ENCODE measurements around the gene UGT1A3. TPM values are rescaled to one million over a fixed set of nuclear protein-coding genes. Genes with fewer than 3 reads are reported as not detected.

The UGT1A3 gene
- total and polyA plus RNA-seq, 2 experiments from 2014 or later, result not detected

GRCh38 chr2:233707940-233708644, 20.8 kb upstream of the UGT1A3 start:
- Histone ChIP-seq H3K36me3 (replicated peaks; ENCODE audit: insufficient read depth, low read depth) (no peaks in the 10 kb centered on the region), H3K79me2 (no peaks in the 10 kb centered on the region), H3K4me1 (ENCODE audit: insufficient read depth) (no peaks in the 10 kb centered on the region), H3K4me2 (no peak overlapping the region), H3K27ac (no peak overlapping the region), H2AFZ (no peak overlapping the region), H3K9me3 (ENCODE audit: low read depth) (no peaks in the 10 kb centered on the region), H3K9me2 (replicated peaks; ENCODE audit: insufficient read depth) (no peaks in the 10 kb centered on the region), H3K4me3 (no peak overlapping the region), H3K27me3 (no peaks in the 10 kb centered on the region), H4K20me1 (ENCODE audit: insufficient read depth, poor library complexity, severe bottlenecking) (no peaks in the 10 kb centered on the region)
- DNase-seq (ENCODE audit: low spot score), result no peak
- WGBS (ENCODE audit: low lambda C conversion rate, missing lambda C conversion rate), result 79% methylated on average over 10 of the region's 10 CpGs
- TF ChIP-seq, protein P1, sequence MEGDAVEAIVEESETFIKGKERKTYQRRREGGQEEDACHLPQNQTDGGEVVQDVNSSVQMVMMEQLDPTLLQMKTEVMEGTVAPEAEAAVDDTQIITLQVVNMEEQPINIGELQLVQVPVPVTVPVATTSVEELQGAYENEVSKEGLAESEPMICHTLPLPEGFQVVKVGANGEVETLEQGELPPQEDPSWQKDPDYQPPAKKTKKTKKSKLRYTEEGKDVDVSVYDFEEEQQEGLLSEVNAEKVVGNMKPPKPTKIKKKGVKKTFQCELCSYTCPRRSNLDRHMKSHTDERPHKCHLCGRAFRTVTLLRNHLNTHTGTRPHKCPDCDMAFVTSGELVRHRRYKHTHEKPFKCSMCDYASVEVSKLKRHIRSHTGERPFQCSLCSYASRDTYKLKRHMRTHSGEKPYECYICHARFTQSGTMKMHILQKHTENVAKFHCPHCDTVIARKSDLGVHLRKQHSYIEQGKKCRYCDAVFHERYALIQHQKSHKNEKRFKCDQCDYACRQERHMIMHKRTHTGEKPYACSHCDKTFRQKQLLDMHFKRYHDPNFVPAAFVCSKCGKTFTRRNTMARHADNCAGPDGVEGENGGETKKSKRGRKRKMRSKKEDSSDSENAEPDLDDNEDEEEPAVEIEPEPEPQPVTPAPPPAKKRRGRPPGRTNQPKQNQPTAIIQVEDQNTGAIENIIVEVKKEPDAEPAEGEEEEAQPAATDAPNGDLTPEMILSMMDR (IDR thresholded peaks at IDR 0.05; ENCODE audit: poor library complexity), result no peak
- no peak for TF ChIP-seq EZH2phosphoT487 (IDR thresholded peaks at IDR 0.05; ENCODE audit: low read depth, severe bottlenecking, unreplicated experiment)
- TF ChIP-seq EZH2 (IDR thresholded peaks at IDR 0.05; ENCODE audit: borderline replicate concordance), result no peak

DNA sequence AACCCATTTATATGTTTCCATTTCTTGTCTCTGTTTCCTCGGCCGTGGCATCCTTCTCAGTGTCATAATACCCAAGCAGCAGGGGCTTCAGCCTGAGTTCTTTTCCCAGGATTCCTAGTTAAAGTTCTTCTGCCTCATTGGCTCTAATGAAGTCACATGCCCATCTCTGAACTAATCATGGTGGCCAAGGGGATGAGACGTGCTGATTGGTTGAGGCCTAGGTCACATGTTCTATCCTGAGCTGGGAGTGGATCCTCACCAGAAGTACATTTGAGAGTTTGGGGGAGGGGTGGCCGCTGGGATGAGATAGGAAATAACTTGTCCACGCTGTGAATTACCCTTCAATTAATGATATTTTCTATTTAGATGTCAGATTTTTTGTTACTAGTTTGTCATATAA, 19.9 kb upstream of the UGT1A3 start:
- H3K4me3 ChIP-seq, result no peak overlapping the region
- no peaks in the 10 kb centered on the region for H3K27me3 ChIP-seq
- no peaks in the 10 kb centered on the region for H3K79me2 ChIP-seq
- no peaks in the 10 kb centered on the region for H3K36me3 ChIP-seq (replicated peaks; ENCODE audit: insufficient read depth, low read depth)
- WGBS (ENCODE audit: low lambda C conversion rate, missing lambda C conversion rate), result 96% methylated on average over 5 of the region's 5 CpGs
- no peaks in the 10 kb centered on the region for H3K4me1 ChIP-seq (ENCODE audit: insufficient read depth)
- H3K9me2 ChIP-seq (replicated peaks; ENCODE audit: insufficient read depth), result no peaks in the 10 kb centered on the region
- H3K4me2 ChIP-seq, result no peak overlapping the region
- no peak for DNase-seq (ENCODE audit: low spot score)
- H2AFZ ChIP-seq, result no peak overlapping the region
- no peaks in the 10 kb centered on the region for H3K9me3 ChIP-seq (ENCODE audit: low read depth)
- TF ChIP-seq, protein P1 (IDR thresholded peaks at IDR 0.05; ENCODE audit: poor library complexity), result no peak
- no peak for TF ChIP-seq EZH2 (IDR thresholded peaks at IDR 0.05; ENCODE audit: borderline replicate concordance)
- no peak for TF ChIP-seq EZH2phosphoT487 (IDR thresholded peaks at IDR 0.05; ENCODE audit: low read depth, severe bottlenecking, unreplicated experiment)
- no peaks in the 10 kb centered on the region for H4K20me1 ChIP-seq (ENCODE audit: insufficient read depth, poor library complexity, severe bottlenecking)
- no peak overlapping the region for H3K27ac ChIP-seq

DNA sequence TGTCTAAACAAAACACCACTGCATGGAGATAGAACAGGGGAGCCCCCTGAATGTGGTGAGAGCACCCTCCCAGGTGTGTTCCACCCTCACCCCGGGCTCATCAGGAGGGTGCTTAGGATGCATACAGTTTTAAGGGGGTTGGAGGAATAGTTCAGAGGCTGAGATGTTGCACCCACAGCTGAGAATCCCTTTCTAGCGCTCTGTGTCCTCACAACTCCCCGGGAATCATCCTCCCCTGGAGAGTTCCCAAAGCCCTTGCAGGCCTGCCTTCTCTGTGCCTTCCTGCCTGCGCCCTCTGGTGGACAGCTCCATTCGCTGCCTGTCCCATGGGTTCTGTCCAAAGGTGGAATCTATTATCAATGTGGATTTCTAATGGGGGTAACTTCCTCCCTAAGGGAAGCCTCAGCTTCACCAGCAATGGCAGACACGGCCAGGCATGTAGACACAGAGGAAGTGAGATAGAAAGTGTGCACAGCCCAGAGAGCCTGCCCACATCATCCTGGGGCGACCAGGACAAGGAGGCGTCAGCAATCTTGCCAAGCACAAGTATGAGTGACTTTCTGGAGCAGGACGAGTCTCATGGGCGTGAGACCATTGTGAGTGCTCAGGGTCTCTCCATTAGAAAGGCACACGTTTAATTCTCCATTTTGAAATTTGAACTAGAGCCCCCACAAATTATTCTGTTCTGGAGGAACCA, 17.4 kb upstream of the UGT1A3 start:
- Histone ChIP-seq H3K27me3 (no peaks in the 10 kb centered on the region), H3K4me1 (ENCODE audit: insufficient read depth) (no peaks in the 10 kb centered on the region), H3K9me2 (replicated peaks; ENCODE audit: insufficient read depth) (no peaks in the 10 kb centered on the region), H2AFZ (no peak overlapping the region), H3K27ac (no peak overlapping the region), H3K9me3 (ENCODE audit: low read depth) (no peaks in the 10 kb centered on the region), H3K4me3 (no peak overlapping the region), H4K20me1 (ENCODE audit: insufficient read depth, poor library complexity, severe bottlenecking) (no peaks in the 10 kb centered on the region), H3K79me2 (no peaks in the 10 kb centered on the region), H3K4me2 (no peak overlapping the region), H3K36me3 (replicated peaks; ENCODE audit: insufficient read depth, low read depth) (no peaks in the 10 kb centered on the region)
- DNase-seq (ENCODE audit: low spot score), result peak; percentile 89
- no peak for TF ChIP-seq EZH2 (IDR thresholded peaks at IDR 0.05; ENCODE audit: borderline replicate concordance)
- TF ChIP-seq, protein P1 (IDR thresholded peaks at IDR 0.05; ENCODE audit: poor library complexity), result peak; percentile 86
- WGBS (ENCODE audit: low lambda C conversion rate, missing lambda C conversion rate), result 45% methylated on average over 11 of the region's 11 CpGs
